Upper lobe of left lung (tissue), 4 donors: Measurements from ENCODE around the gene MAST4.

ENCODE experiments used
- CTCF ChIP-seq, 6 experiments: fragments of 450-650 bp in 4 of 6; fragments of 200-600 bp in 2 of 6; sonication (generic) in 2 of 6; IDR thresholded peaks; one replicate each; pipeline ENCODE4 v1.5.1; 2016 to 2019; ENCODE audit warnings: antibody characterized with exemption in 6 of 6
- EP300 ChIP-seq, 4 donors: sonication (generic); formaldehyde crosslinking; IDR thresholded peaks; one replicate each; pipeline ENCODE4 v1.5.1; 2017; ENCODE audit warnings: antibody characterized with exemption in 4 of 4, control low read depth in 2 of 4
- POLR2A ChIP-seq, 4 donors: fragments of 450-650 bp; IDR thresholded peaks; one replicate each; pipeline ENCODE4 v1.5.1; 2016 to 2017; ENCODE audit warnings: antibody characterized with exemption in 4 of 4, mild to moderate bottlenecking in 2 of 4
- POLR2AphosphoS5 ChIP-seq, 2 donors: sonication (generic); formaldehyde crosslinking; IDR thresholded peaks; one replicate each; pipeline ENCODE4 v1.5.1; 2017; ENCODE audit warnings: antibody characterized with exemption in 2 of 2

- TF ChIP-seq CTCF (IDR thresholded peaks at IDR 0.05) (no peak), POLR2AphosphoS5 (IDR thresholded peaks at IDR 0.05) (no peak), POLR2A (IDR thresholded peaks at IDR 0.05) (no peak), EP300 (IDR thresholded peaks at IDR 0.05) (no peak)
Measured at GRCh38 chr5:67066815-67067214, 470.6 kb downstream of the MAST4 start.
